Stimulated activated CD8-positive, alpha-beta memory T cell treated with anti-CD3 and anti-CD28 coated beads, Interleukin-2, amount 100 ng/mL, for 48 hours (primary cell): ENCODE data around the gene SMAD6.
"Not testable (repeated sequence)": the region's sequence is repeated elsewhere in the genome, so short reads cannot be mapped to it uniquely, and the experiment has no call there.

ENCODE experiments used
- DNase-seq, 2 donors: peaks; one replicate each; pipeline ENCODE4 v3.0.0-alpha.2; 2020; ENCODE audit warnings: low read depth in 2 of 2

The SMAD6 gene

DNA sequence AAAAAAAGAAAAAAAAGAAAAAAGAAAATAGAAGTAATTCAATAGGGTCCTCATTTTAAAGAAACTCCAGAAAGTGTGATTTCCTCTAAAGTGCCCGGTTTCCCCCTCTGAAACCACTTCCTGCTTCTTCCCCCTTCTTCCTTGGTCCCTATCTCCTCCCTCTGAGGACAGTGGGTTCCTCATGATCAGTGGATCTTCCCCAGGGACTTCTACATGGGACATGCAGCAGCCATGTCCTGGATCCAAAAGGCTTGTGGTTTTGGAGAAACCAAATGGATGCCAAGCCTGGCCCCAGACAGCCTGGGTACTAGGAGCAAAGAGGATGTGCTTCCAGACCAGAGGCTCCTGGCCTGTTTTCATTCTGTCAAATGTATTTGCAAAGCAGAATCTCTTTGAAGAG is 26.6 kb upstream of the SMAD6 start:
- DNase-seq: no peak

DNA sequence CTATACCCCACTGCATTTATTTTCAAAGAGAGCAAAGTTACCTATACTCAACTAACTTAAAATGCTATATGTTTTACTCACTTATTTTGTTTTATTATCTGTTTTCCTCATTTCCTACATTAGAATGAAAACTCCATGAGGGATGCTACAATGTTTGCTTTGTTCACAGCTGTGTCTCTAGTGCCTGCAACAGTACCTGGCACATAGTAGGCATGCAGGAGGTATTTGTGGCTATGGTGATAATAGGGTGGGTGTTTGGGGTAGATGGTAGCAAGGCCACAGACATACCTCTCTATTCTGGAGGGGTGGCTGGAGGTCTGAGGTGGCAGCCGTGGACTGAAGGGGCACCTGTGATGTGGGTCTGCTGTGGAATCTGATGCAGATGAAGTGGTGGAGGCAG is 24.7 kb upstream of the SMAD6 start:
- DNase-seq: no peak

DNA sequence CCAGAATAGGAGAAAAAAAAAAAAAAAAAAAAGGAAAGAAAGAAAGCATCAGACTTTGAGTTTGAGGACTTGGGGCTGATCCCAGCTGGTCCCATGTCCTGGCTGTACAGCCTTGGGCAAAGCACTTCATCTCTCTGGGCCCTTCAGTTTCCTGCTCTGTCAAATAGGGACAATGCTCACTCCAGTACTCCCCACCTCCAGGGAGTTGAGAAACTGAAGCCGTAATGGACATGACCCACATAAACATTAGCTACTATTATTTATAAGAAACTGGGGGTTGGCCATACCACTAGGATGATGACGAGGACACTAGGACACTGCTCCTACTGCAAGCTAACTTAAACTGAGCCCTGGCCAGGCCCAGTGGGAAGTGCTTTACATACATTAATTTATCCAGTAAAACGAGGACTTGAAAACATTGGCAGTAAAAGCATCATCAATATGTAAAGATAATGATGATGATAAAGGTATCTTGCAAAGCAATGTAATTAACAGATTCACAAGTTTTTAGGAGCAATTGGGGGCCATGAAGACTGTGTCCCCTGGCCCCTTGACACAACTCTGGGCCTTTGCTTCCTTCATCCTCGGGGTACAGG is 22.9 kb upstream of the SMAD6 start:
- DNase-seq: no peak

DNA sequence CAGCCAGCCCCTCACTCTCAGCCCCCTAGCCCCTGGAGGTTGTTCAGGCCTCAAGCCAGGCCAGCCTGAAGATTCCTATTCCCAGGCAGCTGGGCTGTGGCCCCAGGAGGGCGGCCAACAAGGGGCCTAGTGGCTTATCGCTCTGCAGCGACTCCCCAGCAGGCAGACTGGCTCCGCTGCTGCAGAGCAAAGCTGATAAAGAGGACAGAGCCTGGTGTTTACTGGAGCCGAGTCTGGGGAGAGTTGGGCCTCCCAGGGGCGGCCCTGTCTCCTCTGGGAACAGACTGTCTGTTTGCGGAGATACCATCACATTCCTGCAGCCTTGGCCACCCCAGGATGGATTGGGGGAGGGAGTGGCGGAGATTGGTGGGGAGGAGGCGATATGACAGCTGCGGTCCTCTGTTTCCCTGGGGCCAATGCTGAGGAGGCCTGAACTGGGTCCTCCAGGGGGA is 22.4 kb upstream of the SMAD6 start:
- DNase-seq: no peak

DNA sequence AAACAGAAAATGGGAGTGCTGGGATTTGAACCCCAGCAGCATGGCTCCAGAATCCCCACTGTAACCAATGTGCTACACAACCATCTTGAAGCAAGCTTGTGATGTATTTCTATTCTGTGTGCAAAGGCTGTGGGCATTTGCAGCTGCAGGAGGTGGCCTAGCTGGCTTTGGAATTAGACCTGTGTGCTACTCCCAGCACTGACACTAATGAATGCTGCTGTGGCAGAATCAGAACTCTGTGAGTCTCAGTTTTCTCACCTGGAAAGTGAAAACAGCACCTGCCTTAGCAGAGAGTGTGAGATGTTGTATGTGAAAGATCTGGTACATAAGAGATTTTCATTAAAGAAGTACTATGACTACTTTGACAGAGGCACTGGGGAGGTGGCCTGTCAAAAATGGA is 21.5 kb upstream of the SMAD6 start:
- no peak for DNase-seq

DNA sequence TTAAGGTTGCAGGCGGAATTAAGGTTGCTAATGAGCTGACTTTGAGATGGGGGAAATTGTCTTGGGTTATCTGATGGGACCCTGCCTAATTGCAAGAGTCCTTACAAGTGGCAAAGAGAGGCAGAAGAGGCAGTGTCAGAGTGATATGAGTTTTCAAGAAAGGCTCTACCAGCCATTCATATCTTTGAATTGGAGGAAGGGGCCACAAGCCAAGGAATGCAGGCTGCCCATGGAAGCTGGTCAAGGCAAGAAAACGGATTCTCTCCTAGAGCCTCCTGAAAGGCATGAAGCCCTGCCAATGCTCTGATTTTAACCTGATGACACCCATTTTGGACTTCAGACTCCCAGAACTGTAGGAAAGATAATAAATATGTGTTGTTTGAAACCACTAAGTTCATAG is 20.6 kb upstream of the SMAD6 start:
- DNase-seq: no peak

DNA sequence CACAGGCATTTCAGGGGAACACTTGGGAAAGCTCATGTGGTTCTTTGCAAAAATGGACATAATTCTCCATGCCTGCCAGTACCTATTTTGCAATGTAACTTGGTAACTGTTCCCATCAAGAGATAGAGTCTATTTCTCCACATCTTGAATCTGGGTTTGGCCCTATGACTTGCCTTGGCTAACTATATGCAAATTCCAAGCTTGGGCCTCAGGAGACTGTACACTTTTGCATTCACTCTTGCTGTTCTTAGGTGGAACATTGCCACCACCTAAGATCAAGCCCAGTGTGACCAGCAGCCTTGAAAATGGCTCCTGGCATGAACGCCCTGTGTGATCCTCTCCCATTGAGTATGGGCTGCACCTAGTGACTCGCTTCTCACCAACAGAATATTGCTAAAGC is 19.8 kb upstream of the SMAD6 start:
- no peak for DNase-seq

DNA sequence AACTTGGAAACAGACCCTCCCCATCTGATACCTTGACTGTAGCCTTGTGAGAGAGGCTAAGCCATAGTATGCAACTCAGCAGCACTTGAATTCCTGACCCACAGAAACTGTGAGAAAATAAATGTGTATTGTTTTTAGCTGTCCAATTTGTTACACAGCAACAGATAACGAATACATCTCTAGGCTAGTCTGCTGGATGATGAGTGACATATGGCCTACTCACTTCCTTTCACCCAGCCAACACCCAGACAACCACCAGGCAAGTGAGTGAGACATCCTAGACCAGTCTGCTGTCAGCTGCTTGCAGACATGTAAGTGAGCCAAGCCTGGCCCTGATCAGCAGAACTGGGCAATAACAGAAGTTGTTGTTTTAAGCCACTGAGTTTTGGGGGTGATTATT is 19.2 kb upstream of the SMAD6 start:
- no peak for DNase-seq

DNA sequence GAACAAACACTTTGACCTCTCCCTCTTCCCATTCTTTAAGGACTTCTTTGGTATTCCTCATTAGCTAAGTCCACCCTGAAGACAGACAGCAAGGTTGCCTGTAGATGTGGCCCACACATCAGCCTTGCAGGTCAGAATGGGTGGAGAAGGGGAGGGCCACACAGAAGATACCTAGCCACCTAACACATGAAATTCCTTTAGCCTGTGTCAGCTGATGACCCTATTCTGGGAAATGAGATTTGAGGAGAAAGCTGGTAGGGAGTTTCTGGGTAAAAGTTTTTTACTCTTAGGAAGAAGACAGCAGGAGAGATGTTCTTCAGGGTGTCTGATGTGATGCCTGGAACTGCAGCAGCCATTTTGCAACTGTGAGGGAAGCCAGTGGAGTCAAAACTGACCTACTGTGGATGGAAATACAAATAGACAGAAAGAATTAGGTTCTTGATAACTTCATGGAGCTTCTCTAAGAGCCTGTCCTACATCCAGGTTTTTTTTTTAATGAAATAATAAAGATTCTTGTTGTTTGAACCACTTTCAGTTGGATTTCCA is 17.8 kb upstream of the SMAD6 start:
- DNase-seq: no peak

DNA sequence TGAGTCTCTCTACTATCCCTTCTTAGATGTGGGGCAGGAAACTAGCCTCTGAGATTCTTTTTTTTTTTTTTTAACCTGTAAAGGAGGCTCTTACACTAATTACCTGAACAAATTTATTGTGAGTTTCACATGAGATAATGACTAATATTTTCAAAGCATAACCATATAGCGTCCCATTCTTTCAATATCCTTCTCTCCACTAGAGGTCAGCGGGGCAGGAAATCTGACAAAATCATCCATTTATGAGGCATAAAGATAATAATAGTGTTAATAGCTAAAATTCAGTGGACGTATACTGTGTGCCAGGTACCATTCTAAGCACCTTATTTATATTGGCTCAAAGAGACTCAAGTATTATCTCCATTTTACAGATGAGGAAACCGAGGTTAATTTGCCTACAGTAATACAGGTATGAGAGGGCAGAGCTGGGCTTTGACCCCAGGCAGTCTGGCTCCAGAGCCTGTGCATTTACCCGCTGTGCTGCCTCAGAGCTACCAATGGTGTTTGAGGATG is 16.3 kb upstream of the SMAD6 start:
- no peak for DNase-seq

DNA sequence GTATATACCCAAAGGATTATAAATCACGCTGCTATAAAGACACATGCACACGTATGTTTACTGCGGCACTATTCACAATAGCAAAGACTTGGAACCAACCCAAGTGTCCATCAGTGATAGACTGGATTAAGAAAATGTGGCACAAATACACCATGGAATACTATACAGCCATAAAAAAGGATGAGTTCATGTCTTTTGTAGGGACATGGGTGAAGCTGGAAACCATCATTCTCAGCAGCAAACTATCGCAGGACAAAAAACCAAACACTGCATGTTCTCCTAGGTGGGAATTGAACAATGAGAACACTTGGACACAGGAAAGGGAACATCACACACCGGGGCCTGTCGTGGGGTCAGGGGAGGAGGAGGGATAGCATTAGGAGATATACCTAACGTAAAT is 11.1 kb upstream of the SMAD6 start:
- not testable (repeated sequence) for DNase-seq

DNA sequence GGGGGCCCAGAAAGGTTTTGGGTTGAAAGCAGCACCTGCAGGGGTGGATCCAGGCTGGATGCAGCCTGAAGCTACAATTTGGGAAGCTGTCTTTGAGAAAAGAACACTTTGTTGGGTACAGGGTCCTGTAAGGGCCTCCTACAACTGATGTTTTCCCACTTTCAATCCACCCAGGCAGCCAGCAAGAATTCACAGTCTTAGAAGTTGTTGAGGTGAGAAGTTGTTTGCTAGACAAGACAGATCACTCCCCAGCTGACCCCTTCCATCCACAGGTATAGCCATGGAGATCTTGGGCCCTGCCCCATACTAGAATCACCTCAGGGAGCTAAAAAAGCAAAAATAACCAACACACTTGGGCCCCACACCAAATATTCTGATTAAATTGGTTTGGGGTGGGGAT is 10.3 kb upstream of the SMAD6 start:
- DNase-seq: no peak

DNA sequence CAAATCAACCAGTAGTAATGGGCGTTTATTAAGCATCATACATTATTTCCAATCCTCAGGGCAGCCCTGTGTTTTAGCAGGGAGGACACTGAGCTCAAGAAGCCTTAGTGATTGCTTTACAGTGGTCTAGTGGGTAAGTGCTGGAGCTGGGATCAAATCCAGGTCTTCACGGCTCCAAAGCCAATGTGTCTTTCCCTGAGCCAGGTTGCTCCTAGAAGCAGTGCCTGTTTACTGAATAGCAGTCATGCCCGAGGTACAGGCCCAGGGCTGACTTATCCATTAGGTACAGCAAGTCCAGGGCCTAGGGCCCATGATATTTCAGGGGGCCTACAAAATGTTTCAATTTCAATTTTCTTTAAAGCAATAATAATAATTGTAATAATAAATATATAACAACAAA is 9.6 kb upstream of the SMAD6 start:
- no peak for DNase-seq

DNA sequence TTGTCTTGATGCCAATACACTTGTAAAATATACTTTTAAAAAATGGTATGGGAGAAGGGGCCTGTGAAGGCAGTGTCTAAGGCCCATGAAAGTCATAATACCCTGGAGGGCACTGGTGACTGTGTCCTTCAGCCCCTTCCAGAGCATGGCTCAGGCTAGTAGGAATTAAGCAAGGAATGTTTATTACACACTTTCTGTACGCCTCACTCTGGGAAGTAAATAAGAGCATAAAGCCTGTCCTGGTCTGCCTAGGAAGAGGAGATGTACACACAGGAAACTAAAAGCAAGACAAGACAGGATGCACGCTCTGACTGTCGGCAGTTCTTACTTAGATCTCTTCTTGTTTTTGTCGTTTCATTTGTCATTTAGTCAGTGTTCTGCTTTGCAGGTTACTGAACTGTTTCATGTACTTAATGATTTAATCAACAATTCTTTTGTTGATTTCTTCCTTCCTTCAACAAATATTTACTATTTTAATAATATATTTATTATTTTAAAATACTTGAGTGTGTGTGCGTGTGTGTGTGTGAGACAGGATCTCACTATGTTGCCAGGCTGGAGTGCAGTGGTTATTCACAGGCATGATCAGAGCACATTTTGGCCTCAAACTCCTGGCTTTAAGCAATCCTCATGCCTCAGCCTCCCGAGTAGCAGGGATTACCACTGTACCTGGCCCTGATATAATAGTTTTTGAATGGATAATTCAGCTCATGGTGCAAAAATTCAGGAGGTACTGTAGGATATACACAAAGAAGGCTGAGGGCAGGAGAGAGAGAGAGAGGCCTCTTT is 9.0 kb upstream of the SMAD6 start:
- no peak for DNase-seq

DNA sequence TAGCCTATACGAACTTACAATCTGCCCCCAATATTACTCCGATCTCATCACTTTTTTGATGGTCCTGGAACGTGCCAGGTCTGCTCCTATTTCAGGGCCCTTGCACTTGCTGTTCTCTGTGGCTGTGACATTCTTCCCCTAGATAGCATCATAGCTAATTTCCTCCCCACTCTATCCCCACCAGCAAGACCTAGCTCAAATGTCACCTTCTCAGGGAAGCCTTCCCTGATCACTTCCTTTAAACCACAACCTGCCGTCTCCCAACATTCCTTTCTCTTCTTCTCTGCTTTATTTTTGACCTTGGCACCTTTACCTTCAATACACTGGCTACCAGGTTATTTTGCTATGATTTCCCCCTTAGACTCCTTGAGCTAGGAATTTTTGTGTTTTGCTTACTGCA is 5.3 kb upstream of the SMAD6 start:
- no peak for DNase-seq

DNA sequence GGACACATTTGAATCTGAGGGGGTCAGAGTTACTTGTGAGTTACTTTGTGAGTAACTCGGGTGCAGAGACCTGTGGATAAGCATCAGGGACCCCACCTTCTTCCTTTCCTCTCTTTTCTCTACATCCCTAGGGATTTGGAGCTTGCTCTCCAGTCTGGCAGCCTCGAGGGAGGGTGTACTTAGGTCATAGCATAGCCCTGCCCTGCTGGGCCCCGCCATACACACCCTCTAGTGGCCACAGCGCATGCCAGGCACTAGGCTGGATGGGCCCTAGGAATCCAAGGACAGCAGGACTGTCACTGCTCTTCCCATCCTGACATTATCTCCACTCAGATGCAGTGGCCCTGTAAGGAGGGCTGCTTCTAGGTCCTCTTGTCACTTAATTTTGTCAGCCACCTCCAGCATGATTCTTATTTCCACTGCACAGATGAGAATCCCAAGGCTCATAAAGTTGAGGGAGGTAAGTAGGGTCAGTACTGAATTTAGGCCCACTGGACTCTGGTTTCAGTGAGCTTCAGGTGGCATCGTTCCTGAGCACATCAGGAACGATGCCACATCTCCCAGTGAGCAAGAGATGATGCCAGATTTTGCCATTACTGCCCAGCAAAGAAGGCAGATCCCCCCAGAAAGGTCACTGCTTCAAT is 3.6 kb upstream of the SMAD6 start:
- no peak for DNase-seq

DNA sequence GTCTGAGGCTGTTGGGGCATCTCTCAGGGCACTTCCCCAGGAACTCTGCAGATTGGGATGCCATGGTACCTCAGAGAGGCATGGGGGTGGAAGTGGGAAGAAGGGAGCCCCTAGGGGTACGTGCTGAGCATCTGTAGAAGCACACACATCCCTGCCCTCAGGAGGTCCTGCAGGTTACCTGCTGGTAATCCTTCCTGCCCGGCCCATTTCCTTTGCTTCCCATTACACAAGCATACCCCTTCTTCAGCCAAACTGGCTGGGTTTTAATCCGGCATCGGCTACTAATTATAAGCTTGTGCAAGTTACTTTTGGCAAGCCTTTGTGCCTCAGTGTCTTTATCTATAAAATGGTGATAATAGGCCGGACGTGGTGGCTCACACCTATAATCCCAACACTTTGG is 3.1 kb upstream of the SMAD6 start:
- DNase-seq: no peak

DNA sequence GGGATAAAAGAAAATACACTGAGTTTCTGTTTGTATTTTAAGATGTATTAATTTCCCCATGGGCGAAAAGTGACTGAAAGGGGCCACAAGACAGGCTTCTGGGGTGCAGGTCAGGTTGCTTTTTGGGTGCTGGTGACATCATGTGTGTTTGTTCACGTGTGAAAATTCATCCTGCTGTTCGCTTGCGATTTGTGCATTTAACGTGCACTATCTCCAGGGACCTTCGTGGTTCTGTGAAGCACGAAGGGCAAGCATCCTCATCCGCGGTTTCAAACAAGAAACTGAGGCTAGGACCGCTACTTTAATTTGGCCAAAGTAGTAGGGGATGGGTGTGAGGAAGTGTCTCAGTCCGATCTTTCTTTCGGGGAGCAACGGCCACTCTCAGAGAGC is 1.6 kb upstream of the SMAD6 start:
- no peak for DNase-seq

DNA sequence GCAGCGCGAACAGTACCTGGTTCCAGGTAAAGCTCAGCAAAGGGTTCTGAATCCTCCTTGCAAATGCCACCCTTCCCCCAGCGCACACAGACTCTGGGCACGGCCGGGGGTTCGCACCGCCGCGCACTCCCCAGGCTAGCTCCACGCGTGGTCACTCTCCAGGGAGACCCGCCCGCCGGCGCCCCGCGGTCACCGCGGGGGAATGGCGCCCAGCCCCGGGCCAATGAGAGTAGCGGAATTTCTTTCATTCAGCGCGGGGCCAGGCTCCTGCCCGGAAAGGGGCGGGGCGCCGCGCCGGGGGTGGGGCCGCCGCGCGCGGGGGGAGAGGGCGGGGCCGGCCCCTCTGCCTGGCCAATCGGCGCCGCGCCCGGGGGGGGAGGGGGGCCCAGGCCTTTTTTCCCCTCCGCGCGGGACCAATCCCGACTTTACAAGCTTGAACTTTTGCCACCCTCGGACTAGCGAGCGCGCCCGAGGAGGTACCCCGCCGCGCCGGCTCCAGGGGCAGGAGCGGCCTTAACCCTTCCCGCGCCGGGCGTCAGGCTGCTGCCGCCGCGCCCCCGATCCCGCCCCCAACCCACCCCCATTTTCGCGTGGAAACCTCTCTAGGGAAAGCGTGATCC is 1.1 kb upstream of the SMAD6 start:
- DNase-seq: peak; percentile 77 to 84

DNA sequence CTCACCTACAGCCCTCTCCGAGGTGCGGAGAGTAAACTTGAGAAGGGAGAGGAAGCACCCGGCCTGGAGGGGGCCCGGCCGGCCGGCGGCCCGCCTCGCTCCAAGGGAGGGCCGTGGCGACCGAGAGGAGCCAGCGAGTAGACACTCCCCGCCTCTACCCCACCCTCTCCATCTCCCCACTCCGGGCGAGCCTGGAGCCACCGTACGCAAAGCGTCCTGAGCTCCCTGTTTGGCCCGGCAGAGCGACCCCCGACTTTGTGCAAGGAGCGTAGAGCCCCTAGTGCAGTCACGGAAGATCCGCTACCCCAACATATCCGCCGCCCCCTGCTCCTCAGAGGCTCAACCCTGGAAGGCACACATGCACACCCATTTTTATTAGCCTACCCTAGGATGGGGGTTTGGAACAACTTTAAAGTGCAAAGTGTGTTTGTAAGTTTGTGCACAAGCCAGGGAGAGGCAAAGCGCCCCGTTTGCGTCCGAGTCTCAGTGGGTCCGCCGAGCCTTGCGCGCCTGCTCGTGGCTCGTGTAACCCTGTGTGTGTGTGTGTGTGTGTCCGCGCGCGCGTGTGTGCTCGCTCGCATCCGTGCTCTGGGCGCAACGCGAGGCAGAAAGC is 508 bp upstream of the SMAD6 start:
- DNase-seq: no peak

DNA sequence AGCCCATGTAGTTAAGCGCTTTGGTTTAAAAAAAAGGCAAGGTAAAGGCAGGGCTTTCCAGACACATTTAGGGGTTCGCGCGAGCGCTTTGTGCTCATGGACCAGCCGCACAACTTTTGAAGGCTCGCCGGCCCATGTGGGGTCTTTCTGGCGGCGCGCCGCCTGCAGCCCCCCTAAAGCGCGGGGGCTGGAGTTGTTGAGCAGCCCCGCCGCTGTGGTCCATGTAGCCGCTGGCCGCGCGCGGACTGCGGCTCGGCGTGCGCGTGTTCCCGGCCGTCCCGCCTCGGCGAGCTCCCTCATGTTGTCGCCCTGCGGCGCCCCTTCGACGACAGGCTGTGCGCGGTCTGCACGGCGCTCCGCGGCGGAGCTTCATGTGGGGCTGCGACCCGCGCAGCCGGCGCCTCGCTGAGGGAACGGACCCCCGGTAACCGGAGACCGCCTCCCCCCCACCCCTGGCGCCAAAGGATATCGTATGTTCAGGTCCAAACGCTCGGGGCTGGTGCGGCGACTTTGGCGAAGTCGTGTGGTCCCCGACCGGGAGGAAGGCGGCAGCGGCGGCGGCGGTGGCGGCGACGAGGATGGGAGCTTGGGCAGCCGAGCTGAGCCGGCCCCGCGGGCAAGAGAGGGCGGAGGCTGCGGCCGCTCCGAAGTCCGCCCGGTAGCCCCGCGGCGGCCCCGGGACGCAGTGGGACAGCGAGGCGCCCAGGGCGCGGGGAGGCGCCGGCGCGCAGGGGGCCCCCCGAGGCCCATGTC is 927 bp downstream of the SMAD6 start:
- no peak for DNase-seq
